Neural progenitor cell (in vitro differentiated cells): ENCODE data around the gene CNNM3.

Experiments
- EZH2phosphoT487 ChIP-seq: fragments of 200-600 bp; sonication (generic); IDR thresholded peaks from 2 replicates; pipeline ENCODE4 v1.6.1; 2017; ENCODE audit warnings: antibody characterized with exemption
- TF ChIP-seq, protein P1 (sequence below): fragments of 200-600 bp; sonication (generic); IDR thresholded peaks from 2 replicates; pipeline ENCODE4 v1.5.1; 2017; ENCODE audit warnings: antibody characterized with exemption, mild to moderate bottlenecking

DNA sequence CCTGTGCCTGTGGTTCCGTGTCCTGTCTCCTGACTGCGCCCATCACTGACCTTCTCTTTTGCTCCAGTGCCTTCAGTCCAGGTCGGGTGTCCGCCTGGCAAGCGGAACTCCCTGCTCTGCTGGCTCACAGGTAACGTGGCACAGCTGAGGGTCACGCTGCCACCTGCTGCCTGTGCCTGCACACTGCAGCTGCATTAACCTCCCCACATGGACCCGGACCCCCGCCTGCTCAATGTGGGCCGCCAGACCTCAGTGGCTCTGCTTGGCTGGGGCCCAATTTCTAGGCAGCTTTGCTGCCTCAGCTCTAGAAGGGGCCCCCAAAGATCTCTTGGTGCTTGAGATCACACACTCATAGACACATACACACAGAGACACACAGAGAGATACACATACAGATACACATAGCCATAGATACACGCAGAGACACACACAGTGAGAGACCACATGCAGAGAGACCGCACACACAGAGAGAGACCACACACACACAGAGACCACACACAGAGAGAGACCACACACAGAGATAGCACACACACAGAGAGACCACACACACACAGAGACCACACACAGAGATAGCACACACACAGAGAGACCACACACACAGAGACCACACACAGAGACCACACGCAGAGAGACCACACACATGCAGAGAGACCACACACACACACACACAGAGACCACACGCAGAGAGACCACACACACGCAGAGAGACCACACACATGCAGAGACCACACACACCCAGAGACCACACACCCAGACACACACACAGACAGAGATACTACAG, 14.9 kb upstream of the CNNM3 start:
- TF ChIP-seq, protein P1, sequence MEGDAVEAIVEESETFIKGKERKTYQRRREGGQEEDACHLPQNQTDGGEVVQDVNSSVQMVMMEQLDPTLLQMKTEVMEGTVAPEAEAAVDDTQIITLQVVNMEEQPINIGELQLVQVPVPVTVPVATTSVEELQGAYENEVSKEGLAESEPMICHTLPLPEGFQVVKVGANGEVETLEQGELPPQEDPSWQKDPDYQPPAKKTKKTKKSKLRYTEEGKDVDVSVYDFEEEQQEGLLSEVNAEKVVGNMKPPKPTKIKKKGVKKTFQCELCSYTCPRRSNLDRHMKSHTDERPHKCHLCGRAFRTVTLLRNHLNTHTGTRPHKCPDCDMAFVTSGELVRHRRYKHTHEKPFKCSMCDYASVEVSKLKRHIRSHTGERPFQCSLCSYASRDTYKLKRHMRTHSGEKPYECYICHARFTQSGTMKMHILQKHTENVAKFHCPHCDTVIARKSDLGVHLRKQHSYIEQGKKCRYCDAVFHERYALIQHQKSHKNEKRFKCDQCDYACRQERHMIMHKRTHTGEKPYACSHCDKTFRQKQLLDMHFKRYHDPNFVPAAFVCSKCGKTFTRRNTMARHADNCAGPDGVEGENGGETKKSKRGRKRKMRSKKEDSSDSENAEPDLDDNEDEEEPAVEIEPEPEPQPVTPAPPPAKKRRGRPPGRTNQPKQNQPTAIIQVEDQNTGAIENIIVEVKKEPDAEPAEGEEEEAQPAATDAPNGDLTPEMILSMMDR = peak; percentile 81
- TF ChIP-seq EZH2phosphoT487 = no peak
